ENCODE measurements around the gene DHRSX.

GRCh38 chrX:2423899-2424298, 76.9 kb downstream of the DHRSX start:
- TF ChIP-seq CTCF (IDR thresholded peaks at IDR 0.05) = no peak
- no peak for TF ChIP-seq POLR2A (IDR thresholded peaks at IDR 0.05)

Measured in testis (tissue), 2 donors.